ENCODE data around the gene CEND1.

GRCh38 chr11:788009-788640 lies 1.8 kb downstream of the CEND1 start:
- TF ChIP-seq SUZ12 (IDR thresholded peaks at IDR 0.05; ENCODE audit: extremely low read depth, insufficient read depth, insufficient read length) (no peak), ZNF274 (IDR thresholded peaks at IDR 0.05; ENCODE audit: low read depth, low read length) (no peak), YY1 (IDR thresholded peaks at IDR 0.05; ENCODE audit: insufficient read depth, insufficient read length) (no peak)

Data from NT2/D1 (cell line).